Colon (tissue), 2 donors: Measurements from ENCODE around the gene NRG3.

Experiments
- FAIRE-seq: peaks from 2 replicates; lab custom pipeline; 2012; peaks lifted over from hg19 to GRCh38; lab: Jason Lieb, UNC
- donor health status: control.
- donor health status: control.

Gene NRG3

DNA sequence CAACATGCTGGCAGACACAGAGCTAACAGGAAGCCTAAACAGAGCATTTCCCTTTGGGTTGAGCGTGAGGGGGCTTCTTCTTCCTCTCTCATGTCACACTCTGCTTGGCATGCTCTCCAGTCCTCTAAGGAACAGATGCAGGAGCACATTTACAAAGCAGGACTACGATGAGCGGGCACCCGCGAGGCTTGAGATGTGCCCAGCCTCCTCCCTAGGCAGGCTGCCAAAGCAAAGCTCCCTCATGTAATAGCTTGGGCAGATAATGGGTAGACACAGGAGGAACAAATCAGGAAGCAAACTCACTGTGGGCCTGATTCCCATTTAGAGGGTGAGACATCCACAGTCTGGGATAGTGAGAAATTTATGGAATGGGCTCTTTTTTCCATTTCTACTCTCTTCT lies 519.1 kb downstream of the NRG3 start:
- no peak for FAIRE-seq

DNA sequence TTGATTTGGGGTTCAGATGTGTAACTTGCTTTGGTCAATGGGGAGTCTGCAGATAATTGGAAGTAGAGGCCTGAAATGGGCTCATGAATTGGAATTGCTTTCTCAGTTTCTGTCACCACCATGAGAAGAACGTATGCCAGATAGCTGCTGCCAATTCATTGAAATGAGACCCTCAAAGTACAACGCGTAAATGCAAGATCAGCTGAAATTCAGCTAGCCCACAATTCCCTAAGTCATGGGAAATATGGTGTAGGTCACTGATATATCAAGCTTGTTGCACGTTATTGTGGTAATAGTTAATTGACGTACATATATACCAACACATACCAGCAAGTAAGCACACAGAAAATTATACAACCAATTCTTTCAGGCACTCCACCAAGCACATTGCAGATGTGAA lies 520.0 kb downstream of the NRG3 start:
- FAIRE-seq: no peak

GRCh38 chr10:82396886-82397285 lies 521.9 kb downstream of the NRG3 start:
- no peak for FAIRE-seq

DNA sequence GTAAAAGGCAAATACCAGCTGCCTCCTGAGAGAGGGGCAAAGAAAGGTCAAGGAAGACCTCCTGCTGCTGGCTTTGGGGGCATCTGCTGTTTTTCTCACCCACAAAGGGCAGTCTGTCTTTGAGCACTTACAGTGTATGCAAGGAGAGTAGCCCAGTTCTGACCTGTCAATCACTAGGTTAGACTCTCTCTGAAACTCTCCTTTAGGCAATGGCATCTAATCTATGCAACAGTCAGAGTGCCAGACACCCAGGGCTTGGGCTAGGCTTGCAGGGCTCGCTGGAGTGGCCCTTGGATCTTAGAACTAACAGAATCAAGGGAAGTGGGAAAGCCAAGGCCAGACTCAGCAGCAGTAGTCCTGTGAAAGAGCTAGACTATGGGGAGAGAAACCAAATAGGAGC lies 522.9 kb downstream of the NRG3 start:
- FAIRE-seq: no peak

DNA sequence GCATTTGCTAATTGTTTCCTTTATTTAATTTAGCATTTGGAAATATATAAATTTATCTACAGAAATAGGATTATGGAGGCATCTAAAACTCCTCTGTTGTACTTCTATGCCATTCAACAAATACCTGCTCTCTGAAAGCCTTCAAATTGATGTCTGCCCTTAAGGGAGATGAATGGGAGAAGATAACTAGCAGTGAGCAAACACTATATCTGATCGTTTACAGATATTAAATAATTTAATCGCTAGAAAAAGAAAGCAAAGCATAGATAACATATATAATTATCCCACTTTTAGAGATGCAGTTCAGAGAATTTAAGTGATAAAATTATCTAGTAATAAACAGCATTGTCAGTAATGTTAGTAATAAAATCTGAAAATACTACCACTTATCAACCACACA lies 524.9 kb downstream of the NRG3 start:
- FAIRE-seq: no peak

GRCh38 chr10:82400841-82401240 lies 525.8 kb downstream of the NRG3 start:
- FAIRE-seq: no peak

DNA sequence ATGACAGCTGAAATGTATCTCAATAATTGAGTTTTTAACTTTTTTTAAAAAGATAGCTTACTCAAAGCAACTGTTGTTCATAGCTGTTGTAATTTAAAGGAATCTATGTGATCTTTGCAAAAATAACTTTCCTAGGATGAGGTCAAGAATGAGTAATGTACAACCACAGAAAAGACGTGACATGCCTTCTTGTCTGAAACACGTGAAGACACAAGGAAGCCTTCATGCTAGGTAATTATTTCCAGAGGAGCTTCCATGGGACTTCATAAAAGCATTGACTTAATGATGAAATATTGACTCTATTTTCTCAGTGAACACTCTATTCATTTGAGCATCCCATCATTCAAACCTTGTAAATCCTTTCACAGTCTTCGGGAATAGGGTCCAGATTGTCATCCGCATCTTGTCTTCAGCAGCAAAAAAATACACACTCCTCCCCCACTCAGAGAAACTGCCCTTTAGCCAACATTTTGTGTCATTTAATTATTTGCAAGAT lies 528.0 kb downstream of the NRG3 start:
- FAIRE-seq: no peak

- FAIRE-seq: no peak
Observed at GRCh38 chr10:82409671-82410070, 534.7 kb downstream of the NRG3 start.

DNA sequence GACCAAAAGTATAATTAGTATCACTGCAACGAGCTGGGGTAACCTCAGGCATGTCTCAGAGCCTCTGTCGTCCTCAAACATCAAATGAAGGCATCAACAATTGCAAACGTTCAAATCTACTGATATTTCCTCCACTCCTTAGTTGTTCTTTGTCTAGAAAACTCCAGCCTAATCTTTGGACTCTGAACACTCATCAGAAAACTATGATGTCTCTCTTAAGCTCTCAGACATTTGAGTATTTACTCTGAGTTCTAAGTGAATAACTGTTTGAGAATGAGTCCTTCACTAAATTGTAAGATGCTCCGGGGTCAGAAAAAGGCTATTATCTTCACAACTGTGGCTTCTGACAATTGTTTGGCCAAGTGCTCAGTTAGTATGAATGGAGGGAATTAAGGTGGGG lies 536.4 kb downstream of the NRG3 start:
- no peak for FAIRE-seq

DNA sequence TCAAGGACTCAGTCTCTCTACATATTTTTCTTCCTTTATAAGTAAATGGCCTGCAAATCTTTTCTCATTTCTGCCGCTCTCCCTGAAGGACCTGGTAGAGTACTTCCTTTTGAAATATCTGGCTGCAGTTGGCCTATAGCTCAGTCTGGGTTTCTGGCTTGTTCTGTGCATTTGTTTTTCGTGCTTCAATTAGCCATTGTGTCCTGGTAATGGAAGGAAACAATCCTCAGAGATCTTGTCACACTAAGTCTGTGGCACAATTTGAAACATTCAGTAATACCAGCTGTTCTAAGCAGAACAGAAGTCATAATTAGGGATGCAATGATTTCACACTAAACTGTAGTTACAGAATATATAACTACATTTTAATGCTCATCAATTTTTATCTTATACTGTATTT lies 545.0 kb downstream of the NRG3 start:
- FAIRE-seq: no peak

GRCh38 chr10:82429302-82429701 lies 554.3 kb downstream of the NRG3 start:
- FAIRE-seq: no peak

- no peak for FAIRE-seq
Observed at GRCh38 chr10:82438277-82438676, 563.3 kb downstream of the NRG3 start.

DNA sequence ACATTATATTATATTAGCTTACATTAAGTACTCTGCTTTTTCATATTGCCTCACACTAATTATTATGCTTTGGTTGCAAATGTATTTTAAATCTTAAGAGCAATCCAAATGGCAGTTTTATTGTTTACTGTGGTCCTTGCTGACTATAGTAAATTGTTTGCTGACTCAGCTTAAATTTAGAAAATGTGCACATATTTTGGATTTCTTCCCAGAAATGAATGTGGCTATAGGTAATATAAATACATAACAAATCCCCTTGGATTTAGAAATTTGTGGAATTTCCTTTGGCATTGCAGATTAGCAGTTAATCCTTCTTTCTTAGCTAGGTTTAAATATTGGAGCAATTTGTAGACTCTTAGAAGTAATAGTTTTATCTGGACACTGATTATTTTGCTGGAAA lies 565.8 kb downstream of the NRG3 start:
- FAIRE-seq: no peak

DNA sequence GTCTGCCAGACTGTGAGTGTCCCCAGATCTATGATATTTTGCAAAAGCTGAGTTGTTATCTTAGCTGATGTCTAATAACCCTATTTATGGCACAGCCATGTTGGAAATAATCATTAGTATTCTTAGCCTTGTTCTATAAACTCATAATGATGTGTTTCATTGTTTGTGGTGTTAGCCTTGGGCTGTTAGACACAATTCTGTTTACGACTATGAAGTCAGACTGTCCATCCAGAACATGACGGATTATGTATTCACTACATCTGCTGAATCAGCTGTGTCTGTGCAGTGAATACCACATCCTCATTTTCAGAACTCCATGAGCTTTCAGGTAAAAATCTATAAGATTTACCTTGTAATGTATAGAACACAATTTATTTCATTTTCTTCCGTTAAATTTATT lies 577.1 kb downstream of the NRG3 start:
- no peak for FAIRE-seq

GRCh38 chr10:82452676-82453075 lies 577.7 kb downstream of the NRG3 start:
- FAIRE-seq: no peak

GRCh38 chr10:82453678-82454293 lies 578.8 kb downstream of the NRG3 start:
- no peak for FAIRE-seq

- FAIRE-seq: no peak
Observed at GRCh38 chr10:82462910-82463551, 588.0 kb downstream of the NRG3 start.

DNA sequence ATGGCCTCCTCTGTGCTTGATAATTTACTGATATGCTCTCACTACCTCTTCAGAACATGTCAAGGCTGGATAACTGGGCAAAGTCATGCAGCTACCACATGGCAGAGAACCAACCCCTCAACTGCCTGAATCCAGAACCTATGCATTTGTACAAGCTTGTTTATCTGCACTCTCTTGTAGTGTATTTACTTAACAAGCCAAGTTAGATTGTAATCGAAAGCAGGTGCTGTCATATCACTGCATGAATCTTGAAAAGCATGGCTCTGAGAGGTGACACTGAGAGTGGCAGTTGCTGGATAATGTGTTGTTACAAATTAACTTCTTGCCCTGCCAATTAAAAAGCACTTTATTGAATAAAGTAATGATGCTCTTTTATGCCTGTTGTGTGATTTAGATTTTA lies 588.6 kb downstream of the NRG3 start:
- no peak for FAIRE-seq

- no peak for FAIRE-seq
Observed at GRCh38 chr10:82464191-82464818, 589.3 kb downstream of the NRG3 start.

DNA sequence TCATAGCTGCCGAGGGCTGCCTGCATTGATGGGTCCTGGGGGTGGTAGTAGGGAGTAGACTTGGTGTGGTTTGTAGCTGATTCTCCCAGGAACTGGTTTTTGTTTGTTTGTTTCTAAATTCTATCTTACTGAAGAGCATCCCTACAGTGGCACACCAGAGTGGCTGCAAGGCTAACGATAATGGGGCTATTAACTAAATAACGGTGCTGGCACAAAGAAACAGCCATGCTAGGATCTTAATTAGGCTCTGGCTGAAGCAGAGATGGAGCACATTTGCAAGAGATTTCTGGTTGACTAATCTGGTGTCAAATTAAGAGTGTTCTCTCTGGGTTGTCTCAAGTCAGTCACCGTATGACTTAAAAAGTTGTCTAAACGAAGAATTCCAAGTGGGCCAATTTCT lies 590.0 kb downstream of the NRG3 start:
- FAIRE-seq: no peak

GRCh38 chr10:82468453-82468852 lies 593.5 kb downstream of the NRG3 start:
- no peak for FAIRE-seq

DNA sequence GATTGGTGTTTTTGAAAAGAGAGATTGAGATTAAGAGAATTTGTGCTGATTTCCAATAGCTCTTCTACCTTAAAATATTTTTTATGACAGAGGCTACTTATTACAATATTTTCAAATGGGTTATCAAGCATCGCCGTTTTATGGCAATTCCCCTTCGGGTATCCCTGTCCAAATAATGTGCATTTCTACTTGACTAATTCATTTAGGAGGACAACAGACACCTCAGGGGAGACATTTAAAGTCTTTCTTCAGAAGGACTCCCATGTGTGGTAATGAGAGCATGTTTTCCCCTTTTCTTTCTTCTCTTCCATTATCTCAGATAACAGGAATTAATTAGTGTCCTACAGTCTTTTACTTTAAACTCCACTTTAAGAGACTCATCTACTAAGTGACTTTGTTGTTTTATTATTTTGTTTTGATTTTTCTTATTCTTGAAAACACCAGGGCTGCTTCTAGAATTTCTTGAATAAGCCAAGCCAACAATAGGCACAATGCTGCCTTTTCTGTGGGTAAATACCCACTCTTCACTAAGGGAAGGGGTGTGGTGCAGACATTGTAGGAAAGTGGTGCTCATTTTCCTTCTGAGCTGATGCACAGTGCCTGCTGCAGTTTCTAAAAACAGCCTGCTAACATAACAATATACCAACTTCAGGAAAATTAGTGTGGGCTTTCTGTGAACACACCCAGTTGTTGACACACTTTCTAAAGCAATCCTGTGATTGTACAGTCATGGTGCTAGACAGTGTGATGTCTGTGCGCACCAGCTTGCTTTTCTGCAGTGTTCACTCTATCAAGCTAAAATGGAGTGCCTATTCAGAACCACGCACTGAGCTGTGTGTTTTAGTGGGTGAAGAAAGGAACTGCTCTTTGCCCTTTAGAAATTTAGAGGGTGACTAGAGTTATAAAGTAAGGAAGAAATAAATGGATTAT lies 597.7 kb downstream of the NRG3 start:
- FAIRE-seq: no peak

DNA sequence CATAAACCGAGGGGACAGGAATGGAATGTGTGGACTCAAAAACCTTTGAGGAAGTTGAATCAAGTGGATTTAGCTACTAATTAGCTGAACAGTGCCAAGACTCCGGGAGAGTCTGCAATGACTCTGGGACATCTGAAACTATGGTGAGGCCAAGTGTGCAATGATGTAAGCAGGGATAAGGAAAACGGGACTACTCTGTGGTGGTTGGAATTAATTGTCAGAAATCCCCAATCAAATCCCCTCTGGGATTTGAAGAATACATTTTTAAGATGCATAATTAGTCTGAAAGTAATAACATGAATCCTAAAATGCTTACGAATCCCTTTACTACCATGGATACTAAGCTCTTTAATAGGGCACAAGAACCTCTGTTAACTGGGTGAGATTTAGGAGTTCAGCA lies 602.8 kb downstream of the NRG3 start:
- no peak for FAIRE-seq
